A673 (cell line): ENCODE data around the gene VPS11. TPM values are rescaled to one million over a fixed set of nuclear protein-coding genes. Genes with fewer than 3 reads are reported as not detected.
A peak's percentile ranks its signal among the peaks of the same experiment; 100 is the strongest.

ENCODE experiments used
- BruUV-seq: library from RNA; stranded (reverse); fragments of 400-500 nt; replicated peaks from 2 replicates; lab custom pipeline; 2021; lab: Mats Ljungman, UMichigan
- CTCF ChIA-PET: fragments of 300-600 bp; sonication (Branson Sonifier 250); formaldehyde crosslinking; loops from one replicate; lab custom pipeline; 2022; ENCODE audit warnings: antibody characterized with exemption; lab: Charles Lee
- POLR2A ChIA-PET: fragments of 300-600 bp; sonication (Branson Sonifier 250); formaldehyde crosslinking; loops from one replicate; lab custom pipeline; 2022; ENCODE audit warnings: antibody characterized with exemption; ENCODE audit not compliant: low non-redundant PET; lab: Charles Lee
- DNase-seq: peaks from one replicate; pipeline ENCODE4 v3.0.0-alpha.2; 2015; ENCODE audit warnings: low spot score
- H3K27ac ChIP-seq: fragments of 200-600 bp; sonication (generic); 2 replicates; pipeline ENCODE4 v1.5.1; 2016; ENCODE audit warnings: mixed run types, low read depth, mild to moderate bottlenecking, mixed read lengths, antibody characterized with exemption, low read length; ENCODE audit not compliant: poor library complexity, severe bottlenecking
- H3K27me3 ChIP-seq: fragments of 200-600 bp; sonication (generic); replicated peaks from 2 replicates; pipeline ENCODE4 v1.6.1; 2017; ENCODE audit warnings: mixed run types, low read depth, mild to moderate bottlenecking, mixed read lengths, antibody characterized with exemption, low read length; ENCODE audit not compliant: insufficient read depth, poor library complexity
- H3K36me3 ChIP-seq: fragments of 200-600 bp; sonication (generic); 2 replicates; pipeline ENCODE4 v1.6.1; 2016; ENCODE audit warnings: mixed run types, mild to moderate bottlenecking, mixed read lengths, antibody characterized with exemption, low read length; ENCODE audit not compliant: insufficient read depth, poor library complexity, severe bottlenecking
- H3K4me1 ChIP-seq: fragments of 200-600 bp; sonication (generic); 2 replicates; pipeline ENCODE4 v1.6.1; 2017; ENCODE audit warnings: mixed run types, mild to moderate bottlenecking, mixed read lengths, antibody characterized with exemption, low read length; ENCODE audit not compliant: insufficient read depth, poor library complexity, severe bottlenecking
- H3K4me3 ChIP-seq: fragments of 200-600 bp; sonication (generic); 2 replicates; pipeline ENCODE4 v1.5.1; 2016; ENCODE audit warnings: low read depth, mixed run types, mild to moderate bottlenecking, mixed read lengths, low read length; ENCODE audit not compliant: poor library complexity, severe bottlenecking
- H3K9me3 ChIP-seq: fragments of 200-600 bp; sonication (generic); 2 replicates; pipeline ENCODE4 v1.6.1; 2016; ENCODE audit warnings: mixed run types, low read depth, mild to moderate bottlenecking, mixed read lengths, antibody characterized with exemption, low read length; ENCODE audit not compliant: poor library complexity, severe bottlenecking
- CTCF ChIP-seq: fragments of 300-800, 200-600 bp; sonication (generic); conservative IDR thresholded peaks from 2 replicates; pipeline ENCODE4 v1.5.1; 2017; ENCODE audit warnings: low read depth, mild to moderate bottlenecking, antibody characterized with exemption, low read length, moderate library complexity, mixed read lengths
- EZH2 ChIP-seq: fragments of 200-600 bp; sonication (generic); IDR thresholded peaks from 2 replicates; pipeline ENCODE4 v1.6.1; 2017; ENCODE audit warnings: borderline replicate concordance, low read depth, mild to moderate bottlenecking, mixed read lengths, antibody characterized with exemption, low read length; ENCODE audit not compliant: poor library complexity, severe bottlenecking
- intact Hi-C: fragments of 100-400 bp; cut with micrococcal nuclease; formaldehyde crosslinking; loops from one replicate; pipeline ENCODE4 v1.10.0; 2022; ENCODE audit not compliant: unreplicated experiment
- total RNA-seq: library from RNA; stranded (reverse); gene quantifications from 2 replicates; pipeline ENCODE4 v1.2.3, GENCODE V29; 2021

VPS11 gene
- total RNA-seq, 1 experiment from 2014 or later: 26.7 TPM

- CTCF ChIA-PET: interaction anchor here (0.6 to 1.2 kb wide), 7 partner anchors 10 to 1222 kb away, joined by 3 to 12 read pairs (median 7); partner anchors contain the start of genes BCL9L and DPAGT1
- TF ChIP-seq CTCF (no peak), EZH2 (no peak)
- intact Hi-C loops: no loop called here
- H3K4me3 ChIP-seq: peak within 1 kb of the TSS; percentile 80
- H3K9me3 ChIP-seq: no peaks in the 10 kb centered on the region
- POLR2A ChIA-PET: interaction anchor here (0.6 to 1.0 kb wide), 5 partner anchors 10 to 340 kb away, joined by 3 to 24 read pairs (median 15); partner anchors contain the start of gene VPS11
- BruUV-seq: no TSS peak
- H3K36me3 ChIP-seq: peaks cover 10% of the 10 kb centered on the region
- H3K4me1 ChIP-seq: peaks cover 11% of the 10 kb centered on the region
- no peaks in the 10 kb centered on the region for H3K27me3 ChIP-seq
- peak; percentile 99 for DNase-seq
- peak within 1 kb of the TSS; percentile 97 for H3K27ac ChIP-seq
These were observed 17.2 kb downstream of the VPS11 start, which contains the start of gene HMBS for GRCh38 chr11:119084663-119085436. Gene HMBS (plus strand): TSS chr11:119084881. CDS start chr11:119085034, 153 bp downstream.

GRCh38 chr11:119085437-119085847, 17.8 kb downstream of the VPS11 start:
- Histone ChIP-seq H3K36me3 (peaks cover 8% of the 10 kb centered on the region), H3K4me3 (peak overlapping the region; percentile 80), H3K27me3 (no peaks in the 10 kb centered on the region), H3K27ac (peak overlapping the region; percentile 97), H3K9me3 (no peaks in the 10 kb centered on the region), H3K4me1 (peaks cover 11% of the 10 kb centered on the region)
- no peak for DNase-seq
- intact Hi-C loops: no loop called here
- BruUV-seq: TSS peak; percentile 91
- TF ChIP-seq CTCF (no peak), EZH2 (no peak)
- ChIA-PET CTCF (interaction anchor here (0.6 kb wide), 6 partner anchors 18 to 1222 kb away, joined by 3 to 12 read pairs (median 8); partner anchors contain the start of genes BCL9L and VPS11), POLR2A (interaction anchor here (0.6 to 1.0 kb wide), 5 partner anchors 10 to 341 kb away, joined by 3 to 24 read pairs (median 15); partner anchors contain the start of gene VPS11)

- Histone ChIP-seq H3K27me3 (no peaks in the 10 kb centered on the region), H3K9me3 (no peaks in the 10 kb centered on the region), H3K36me3 (peaks cover 16% of the 10 kb centered on the region), H3K27ac (peak overlapping the region; percentile 17), H3K4me1 (peaks cover 21% of the 10 kb centered on the region), H3K4me3 (no peak overlapping the region)
- ChIA-PET CTCF (no interaction called here), POLR2A (no interaction called here)
- no peak for DNase-seq
- TF ChIP-seq CTCF: no peak
- TF ChIP-seq EZH2: no peak
- intact Hi-C loops: loop anchor here (2.0 kb wide), 1 partner anchor 20 kb away; the partner anchor contains the start of gene VPS11
- BruUV-seq: no TSS peak
These were observed 19.5 kb downstream of the VPS11 start for GRCh38 chr11:119087123-119087522.
